AG09319 (cell line): Measurements from ENCODE around the gene DGCR2.

Experiments used
- DNase-seq: peaks from one replicate; pipeline ENCODE4 v3.0.0-alpha.2; 2010; ENCODE audit warnings: low read depth; ENCODE audit errors: extremely low read depth
- TF ChIP-seq, protein P1 (sequence below): IDR thresholded peaks from 2 replicates; pipeline ENCODE4 v1.5.1; 2011; ENCODE audit warnings: low read depth, mild to moderate bottlenecking, inconsistent platforms, low read length, moderate library complexity

Gene DGCR2

DNA sequence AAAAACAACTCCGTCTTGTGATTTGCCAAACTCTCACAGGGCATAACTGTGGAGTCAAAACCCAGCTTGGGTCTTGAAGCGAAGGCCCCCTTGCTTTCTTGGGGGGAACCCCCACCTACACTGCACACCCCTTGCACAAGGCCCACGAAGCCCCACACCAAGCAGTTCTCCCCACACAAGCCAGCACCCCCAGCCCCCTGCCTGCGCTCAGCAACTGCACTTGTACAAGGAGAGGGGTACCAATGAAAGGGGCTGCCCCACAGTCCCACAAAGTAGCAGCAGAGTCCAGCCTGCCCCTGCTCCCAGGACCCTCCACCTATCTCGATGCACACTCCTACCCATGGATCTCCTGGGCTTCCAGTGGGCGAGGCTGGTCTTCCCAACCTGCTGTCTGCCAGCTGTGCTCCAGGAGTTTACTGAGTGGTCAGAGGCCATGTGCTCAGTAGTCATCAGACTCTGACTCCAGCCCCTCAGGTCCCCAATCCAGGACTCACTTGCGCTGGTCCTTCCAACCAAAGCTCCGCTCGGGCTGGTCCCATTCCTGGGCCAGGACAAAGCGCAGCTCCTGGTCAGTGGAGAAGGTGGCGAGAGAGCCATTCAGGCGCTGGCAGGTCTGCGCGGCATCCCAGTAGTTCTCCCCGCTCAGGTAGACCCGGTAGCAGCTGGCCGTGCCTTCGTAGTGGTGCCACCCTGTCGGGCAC lies 57.7 kb downstream of the DGCR2 start:
- no peak for DNase-seq

DNA sequence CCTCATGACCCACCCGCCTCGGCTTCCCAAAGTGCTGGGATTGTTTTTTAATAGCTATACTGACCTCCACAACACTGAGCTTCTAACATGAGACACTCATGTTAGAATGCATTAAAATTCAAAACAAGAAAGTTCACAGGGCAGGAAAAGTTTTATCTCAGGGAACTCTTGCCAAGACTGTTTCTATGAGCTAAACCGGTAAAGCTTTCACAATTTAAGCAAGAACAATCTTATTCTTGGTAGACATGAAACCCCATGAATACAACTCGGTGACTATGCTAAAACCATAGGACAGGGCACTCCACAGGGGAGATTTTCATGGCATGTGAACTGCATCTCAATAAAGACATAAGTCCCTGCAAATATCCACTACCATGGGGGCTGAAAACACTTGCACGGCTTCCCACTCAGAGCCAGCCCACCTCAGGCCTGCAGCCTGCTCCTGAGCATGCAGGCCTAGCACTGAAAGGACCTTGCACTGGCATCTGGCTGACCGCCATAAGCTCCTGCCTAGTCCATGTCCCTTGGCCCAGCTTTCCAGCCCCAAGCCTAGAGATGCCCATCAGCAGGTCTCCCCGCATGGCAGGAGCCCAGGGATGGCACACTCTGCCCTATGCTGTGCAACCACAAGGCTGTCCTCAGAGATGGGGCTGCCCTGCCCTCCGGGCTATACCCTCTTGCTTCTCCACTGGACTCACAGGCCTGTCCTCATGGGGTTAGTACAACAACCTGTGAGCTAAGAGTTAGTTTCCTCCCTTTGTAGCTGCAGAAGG lies 58.4 kb downstream of the DGCR2 start:
- DNase-seq = no peak
- TF ChIP-seq, protein P1, sequence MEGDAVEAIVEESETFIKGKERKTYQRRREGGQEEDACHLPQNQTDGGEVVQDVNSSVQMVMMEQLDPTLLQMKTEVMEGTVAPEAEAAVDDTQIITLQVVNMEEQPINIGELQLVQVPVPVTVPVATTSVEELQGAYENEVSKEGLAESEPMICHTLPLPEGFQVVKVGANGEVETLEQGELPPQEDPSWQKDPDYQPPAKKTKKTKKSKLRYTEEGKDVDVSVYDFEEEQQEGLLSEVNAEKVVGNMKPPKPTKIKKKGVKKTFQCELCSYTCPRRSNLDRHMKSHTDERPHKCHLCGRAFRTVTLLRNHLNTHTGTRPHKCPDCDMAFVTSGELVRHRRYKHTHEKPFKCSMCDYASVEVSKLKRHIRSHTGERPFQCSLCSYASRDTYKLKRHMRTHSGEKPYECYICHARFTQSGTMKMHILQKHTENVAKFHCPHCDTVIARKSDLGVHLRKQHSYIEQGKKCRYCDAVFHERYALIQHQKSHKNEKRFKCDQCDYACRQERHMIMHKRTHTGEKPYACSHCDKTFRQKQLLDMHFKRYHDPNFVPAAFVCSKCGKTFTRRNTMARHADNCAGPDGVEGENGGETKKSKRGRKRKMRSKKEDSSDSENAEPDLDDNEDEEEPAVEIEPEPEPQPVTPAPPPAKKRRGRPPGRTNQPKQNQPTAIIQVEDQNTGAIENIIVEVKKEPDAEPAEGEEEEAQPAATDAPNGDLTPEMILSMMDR = no peak

More for the DNA sequence above, 57.7 kb downstream of the DGCR2 start:
- TF ChIP-seq, protein P1 = no peak

DNA sequence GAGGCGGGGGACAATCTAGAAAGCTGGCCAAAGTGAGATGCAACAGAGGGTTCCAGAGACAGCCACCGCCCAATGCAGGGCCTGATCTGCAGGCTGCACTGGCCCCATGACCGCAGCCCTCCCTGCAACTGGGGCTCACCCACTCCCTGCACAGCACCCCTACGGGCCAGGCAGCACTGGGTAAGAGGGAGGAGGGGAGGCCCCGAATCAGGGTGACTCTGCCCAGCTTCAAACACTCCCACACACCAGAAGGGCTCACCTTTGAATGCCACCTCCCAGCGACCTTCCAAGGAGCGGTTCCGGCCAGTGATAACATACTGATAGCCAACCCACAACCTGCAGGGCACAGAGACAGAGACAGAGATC lies 59.3 kb downstream of the DGCR2 start:
- DNase-seq = no peak
- TF ChIP-seq, protein P1 = no peak

DNA sequence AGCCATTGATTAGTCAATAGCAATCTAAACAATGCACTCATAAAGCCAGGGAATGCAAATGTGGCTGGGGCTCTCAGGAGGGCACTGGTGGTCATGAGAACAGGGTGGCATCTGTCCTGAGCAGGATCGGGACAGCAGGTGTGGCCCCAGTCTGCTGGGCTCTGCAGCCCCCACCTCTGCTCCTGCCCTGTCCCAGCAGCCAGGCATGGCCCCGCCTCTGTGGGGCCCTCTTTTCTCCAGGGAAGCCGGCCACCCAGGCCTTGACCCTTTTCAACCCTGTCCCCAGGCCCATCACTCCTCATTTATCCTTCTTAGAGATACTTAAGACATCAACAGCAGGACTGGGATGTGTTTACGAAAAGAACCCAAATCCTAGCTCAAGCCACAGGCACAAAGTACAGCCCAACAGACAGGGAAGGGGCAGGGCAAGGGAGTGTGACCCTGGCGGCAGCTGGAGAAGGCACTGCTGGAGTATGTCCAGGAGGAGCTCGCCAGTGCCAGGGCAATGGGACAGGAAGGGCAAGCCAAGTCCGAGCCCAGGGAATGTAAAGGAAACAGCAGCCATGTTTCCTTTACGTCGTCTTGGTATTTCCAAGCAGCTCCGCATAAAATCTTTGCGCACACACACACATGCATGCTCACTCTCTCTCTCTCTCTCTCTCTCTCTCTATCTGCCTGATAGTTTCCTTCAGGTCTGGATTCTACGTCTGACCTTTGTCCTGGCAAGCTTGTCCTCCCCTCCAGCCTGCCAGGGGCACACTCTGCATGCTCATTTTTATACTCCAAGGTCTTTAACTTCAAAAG lies 59.9 kb downstream of the DGCR2 start:
- no peak for DNase-seq
- TF ChIP-seq, protein P1 = no peak

DNA sequence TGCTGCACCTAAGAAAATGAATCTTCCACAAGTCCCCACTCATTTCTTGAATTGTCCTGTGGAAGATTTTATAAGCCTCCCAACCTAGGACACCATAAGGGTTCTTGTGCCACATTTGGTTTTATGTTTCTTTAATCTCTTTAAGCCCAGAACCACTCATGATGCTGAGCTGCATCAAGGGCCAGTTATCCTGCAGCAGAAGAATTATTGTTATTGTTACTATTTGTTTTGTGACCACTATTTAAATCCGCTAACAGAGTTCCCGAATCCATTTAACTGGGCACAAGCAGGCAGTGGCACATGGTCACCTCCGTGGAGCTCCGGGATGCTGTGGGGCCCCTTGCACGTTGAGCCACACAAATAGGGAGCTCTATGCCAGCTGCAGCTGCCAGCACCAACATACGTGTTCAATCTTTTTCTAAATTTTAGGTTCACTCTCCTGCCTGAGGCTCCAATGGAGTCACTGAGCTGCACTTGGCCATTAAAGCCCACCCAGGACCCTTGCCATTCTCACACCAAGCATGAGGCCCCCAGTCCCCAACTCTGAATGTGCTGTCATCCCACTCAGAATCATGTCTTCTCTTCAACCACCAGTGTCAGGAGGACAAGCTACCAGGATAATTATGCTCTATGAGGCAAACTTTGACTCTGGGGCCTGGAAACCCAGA lies 60.6 kb downstream of the DGCR2 start:
- TF ChIP-seq, protein P1 = no peak
- DNase-seq = no peak

DNA sequence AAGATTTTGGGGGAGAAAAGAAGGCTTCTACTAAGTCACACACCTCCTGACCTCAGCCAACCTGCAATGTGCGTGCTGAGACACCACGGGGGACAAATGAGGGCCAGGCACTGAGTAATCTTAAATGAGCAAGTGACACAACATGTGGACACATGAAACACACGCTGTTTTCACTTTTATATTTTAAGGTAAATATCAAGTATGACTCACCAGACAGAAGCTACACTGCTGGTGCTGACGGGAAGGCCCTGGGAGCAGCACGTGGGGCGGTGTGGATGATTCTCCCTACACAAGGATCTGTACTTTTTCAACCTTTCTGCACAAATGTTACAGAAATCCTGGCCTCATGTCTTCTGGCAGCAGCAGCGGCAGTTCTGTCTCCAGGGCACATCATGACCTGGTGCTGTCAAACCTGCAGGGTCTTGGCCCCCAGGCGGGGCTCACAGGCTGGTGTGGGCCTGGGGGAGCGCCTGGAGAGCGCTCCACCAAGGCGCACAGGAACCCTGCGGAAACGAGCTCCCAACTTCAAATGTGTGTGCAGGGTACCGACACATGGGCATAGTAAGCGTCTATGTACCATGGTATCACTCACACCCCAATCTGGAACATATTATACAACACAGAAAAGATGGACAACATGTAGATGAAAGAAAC lies 61.7 kb downstream of the DGCR2 start:
- TF ChIP-seq, protein P1 = no peak
- DNase-seq = no peak
